RWPE2 (cell line): Measurements from ENCODE around the gene UQCR10.

Experiments
- ATAC-seq: fragments of 200-7000 bp; cut with Tn5 transposase; 3 replicates; pipeline ENCODE4 v1.9.1; 2021; ENCODE audit warnings: low read depth
- DNase-seq: peaks from one replicate; pipeline ENCODE4 v3.0.0-alpha.2; 2020; ENCODE audit warnings: low spot score
- H3K27ac ChIP-seq: fragments of 450-650 bp; 2 replicates; pipeline ENCODE4 v1.5.1; 2017; ENCODE audit warnings: mild to moderate bottlenecking; ENCODE audit not compliant: poor library complexity, severe bottlenecking
- H3K27me3 ChIP-seq: fragments of 250-450 bp; sonication (Bioruptor Pico); 2 replicates; pipeline ENCODE4 v1.5.1; 2021; ENCODE audit warnings: mild to moderate bottlenecking, moderate library complexity; ENCODE audit not compliant: insufficient read depth, poor library complexity, severe bottlenecking
- H3K36me3 ChIP-seq: fragments of 250-450 bp; sonication (Bioruptor Pico); 2 replicates; pipeline ENCODE4 v1.5.1; 2020; ENCODE audit warnings: low read depth, mild to moderate bottlenecking, moderate library complexity
- H3K4me1 ChIP-seq: fragments of 250-450 bp; sonication (Bioruptor Pico); 2 replicates; pipeline ENCODE4 v1.5.1; 2021; ENCODE audit warnings: mild to moderate bottlenecking, moderate library complexity; ENCODE audit not compliant: insufficient read depth, poor library complexity, severe bottlenecking
- H3K4me3 ChIP-seq: fragments of 250-450 bp; sonication (Bioruptor Pico); 2 replicates; pipeline ENCODE4 v1.5.1; 2021; ENCODE audit warnings: mild to moderate bottlenecking, moderate library complexity; ENCODE audit not compliant: severe bottlenecking
- H3K9me3 ChIP-seq: fragments of 250-450 bp; sonication (Bioruptor Pico); 2 replicates; pipeline ENCODE4 v1.5.1; 2021; ENCODE audit warnings: mild to moderate bottlenecking, moderate library complexity; ENCODE audit not compliant: severe bottlenecking
- TF ChIP-seq, protein P1 (sequence below): fragments of 450-650 bp; IDR thresholded peaks from one replicate; pipeline ENCODE4 v1.5.1; 2017; ENCODE audit warnings: mild to moderate bottlenecking, moderate library complexity; ENCODE audit not compliant: poor library complexity, severe bottlenecking

Gene UQCR10

DNA sequence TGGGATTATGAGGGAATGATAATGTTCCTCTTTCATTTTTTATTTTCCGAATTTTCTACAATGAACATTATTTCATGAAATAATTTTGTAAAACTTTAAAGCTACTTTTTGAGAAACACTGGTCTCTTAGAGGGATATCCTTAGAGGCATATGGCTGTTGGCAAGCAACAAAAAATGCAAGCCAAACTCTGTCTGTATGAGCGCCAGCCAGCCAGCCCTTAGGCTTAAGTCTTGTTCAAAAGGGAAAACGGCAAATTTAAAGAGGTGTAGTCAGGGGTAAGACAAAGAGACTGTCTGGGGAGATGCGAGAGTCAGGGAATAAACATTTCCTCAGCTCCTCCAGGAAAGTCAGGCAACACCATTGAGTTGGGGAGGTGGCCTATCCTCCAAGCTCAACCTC, 48.4 kb downstream of the UQCR10 start:
- no peaks in the 10 kb centered on the region for H3K4me1 ChIP-seq
- H3K27ac ChIP-seq, result no peak overlapping the region
- peaks cover 63% of the 10 kb centered on the region for H3K36me3 ChIP-seq
- no peak for ATAC-seq
- no peaks in the 10 kb centered on the region for H3K9me3 ChIP-seq
- no peaks in the 10 kb centered on the region for H3K27me3 ChIP-seq
- TF ChIP-seq, protein P1, sequence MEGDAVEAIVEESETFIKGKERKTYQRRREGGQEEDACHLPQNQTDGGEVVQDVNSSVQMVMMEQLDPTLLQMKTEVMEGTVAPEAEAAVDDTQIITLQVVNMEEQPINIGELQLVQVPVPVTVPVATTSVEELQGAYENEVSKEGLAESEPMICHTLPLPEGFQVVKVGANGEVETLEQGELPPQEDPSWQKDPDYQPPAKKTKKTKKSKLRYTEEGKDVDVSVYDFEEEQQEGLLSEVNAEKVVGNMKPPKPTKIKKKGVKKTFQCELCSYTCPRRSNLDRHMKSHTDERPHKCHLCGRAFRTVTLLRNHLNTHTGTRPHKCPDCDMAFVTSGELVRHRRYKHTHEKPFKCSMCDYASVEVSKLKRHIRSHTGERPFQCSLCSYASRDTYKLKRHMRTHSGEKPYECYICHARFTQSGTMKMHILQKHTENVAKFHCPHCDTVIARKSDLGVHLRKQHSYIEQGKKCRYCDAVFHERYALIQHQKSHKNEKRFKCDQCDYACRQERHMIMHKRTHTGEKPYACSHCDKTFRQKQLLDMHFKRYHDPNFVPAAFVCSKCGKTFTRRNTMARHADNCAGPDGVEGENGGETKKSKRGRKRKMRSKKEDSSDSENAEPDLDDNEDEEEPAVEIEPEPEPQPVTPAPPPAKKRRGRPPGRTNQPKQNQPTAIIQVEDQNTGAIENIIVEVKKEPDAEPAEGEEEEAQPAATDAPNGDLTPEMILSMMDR, result no peak
- no peak for DNase-seq
- H3K4me3 ChIP-seq, result no peak overlapping the region

DNA sequence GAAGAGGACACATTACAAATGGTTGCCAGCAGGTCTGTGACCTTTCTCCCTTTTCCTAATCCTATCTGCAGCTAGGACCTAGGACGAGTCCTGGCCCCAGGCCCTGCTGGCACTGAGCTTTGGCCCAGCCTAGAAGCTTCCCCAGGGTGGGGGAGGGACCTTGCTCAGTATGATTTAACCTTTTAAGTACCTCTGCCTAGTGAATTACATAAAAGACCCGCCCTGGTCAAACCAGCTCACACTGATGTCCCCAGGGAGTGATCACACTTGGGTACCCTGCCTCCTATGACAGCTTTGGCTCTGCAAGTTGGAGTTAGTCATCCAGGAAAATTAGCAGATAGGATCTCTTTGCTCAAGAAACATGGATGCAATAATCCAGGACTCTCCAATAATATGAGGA, 49.0 kb downstream of the UQCR10 start:
- TF ChIP-seq, protein P1, result no peak
- peaks cover 58% of the 10 kb centered on the region for H3K36me3 ChIP-seq
- H3K9me3 ChIP-seq, result no peaks in the 10 kb centered on the region
- DNase-seq (no peak), ATAC-seq (no peak)
- H3K4me3 ChIP-seq, result no peak overlapping the region
- peaks cover 2% of the 10 kb centered on the region for H3K4me1 ChIP-seq
- no peaks in the 10 kb centered on the region for H3K27me3 ChIP-seq
- H3K27ac ChIP-seq, result peak overlapping the region; percentile 21

DNA sequence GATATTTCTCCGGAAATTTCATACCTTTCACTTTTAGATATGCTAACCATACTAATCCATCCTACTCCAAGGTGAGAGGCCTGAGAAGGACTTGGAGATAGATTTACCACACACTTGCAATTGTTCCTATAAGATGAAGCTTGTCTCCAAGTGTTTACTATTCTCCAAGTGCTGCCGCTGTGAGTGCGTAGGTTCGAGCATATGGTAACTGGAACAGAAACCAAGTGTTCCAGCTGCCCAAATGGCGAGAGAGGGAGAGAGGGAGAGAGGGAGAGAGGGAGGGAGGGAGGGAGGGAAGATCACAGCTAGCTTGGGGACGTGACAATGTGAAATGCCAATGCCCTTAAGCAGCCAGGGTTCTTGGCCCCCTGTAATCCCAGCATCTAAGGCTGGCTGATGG, 49.4 kb downstream of the UQCR10 start:
- ATAC-seq (no peak), DNase-seq (no peak)
- Histone ChIP-seq H3K4me3 (no peak overlapping the region), H3K27ac (peak overlapping the region; percentile 21), H3K27me3 (no peaks in the 10 kb centered on the region), H3K4me1 (peaks cover 5% of the 10 kb centered on the region), H3K36me3 (peaks cover 55% of the 10 kb centered on the region), H3K9me3 (no peaks in the 10 kb centered on the region)
- TF ChIP-seq, protein P1, result no peak

DNA sequence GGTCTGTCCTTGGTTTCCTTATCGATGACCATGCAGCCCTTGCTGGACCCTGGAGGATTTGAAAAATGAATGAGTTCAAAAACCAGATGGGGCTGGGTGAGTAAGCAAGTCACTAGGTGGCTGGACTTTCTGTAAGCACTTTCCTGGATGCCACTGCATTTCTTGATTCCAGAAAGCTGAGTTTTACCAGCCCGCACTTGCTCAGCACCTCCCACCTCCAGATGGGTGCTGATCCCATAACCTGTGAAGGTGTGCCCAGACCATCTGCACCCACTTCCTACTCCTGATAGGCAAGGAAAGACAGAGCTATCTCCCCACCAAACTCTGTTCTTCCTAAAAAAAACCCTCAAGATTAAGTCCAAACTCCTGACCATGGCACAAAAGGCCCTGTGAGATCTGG, 49.8 kb downstream of the UQCR10 start:
- H3K27ac ChIP-seq, result peak overlapping the region; percentile 21
- TF ChIP-seq, protein P1, result no peak
- DNase-seq (no peak), ATAC-seq (no peak)
- H3K9me3 ChIP-seq, result no peaks in the 10 kb centered on the region
- H3K27me3 ChIP-seq, result no peaks in the 10 kb centered on the region
- H3K36me3 ChIP-seq, result peaks cover 55% of the 10 kb centered on the region
- H3K4me3 ChIP-seq, result no peak overlapping the region
- peaks cover 9% of the 10 kb centered on the region for H3K4me1 ChIP-seq

DNA sequence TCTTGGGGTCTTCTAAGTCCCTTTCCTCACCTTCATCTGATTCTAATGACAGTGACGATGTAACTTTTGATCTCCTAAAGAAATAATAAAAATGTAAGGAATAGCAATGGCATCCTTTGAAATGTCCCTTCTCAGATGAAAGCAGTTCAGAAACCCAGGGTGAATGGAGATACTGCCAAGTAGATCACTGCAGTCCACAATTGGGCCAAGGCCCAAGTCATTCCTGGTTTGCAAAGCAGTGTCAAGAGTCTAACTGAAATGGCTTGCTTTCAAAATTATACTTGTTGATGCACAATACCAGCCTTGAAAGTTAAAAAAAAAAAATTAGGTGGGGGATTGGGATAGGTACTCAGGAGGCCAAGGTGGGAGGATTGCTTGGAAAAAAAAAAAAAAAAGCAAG, 50.6 kb downstream of the UQCR10 start:
- Histone ChIP-seq H3K4me1 (peaks cover 11% of the 10 kb centered on the region), H3K27me3 (no peaks in the 10 kb centered on the region), H3K4me3 (no peak overlapping the region), H3K36me3 (peaks cover 52% of the 10 kb centered on the region), H3K9me3 (no peaks in the 10 kb centered on the region), H3K27ac (peak overlapping the region; percentile 21)
- DNase-seq (no peak), ATAC-seq (no peak)
- TF ChIP-seq, protein P1, result no peak
